ENCODE data around the gene PDE4B.

- no peak for TF ChIP-seq CTCF (IDR thresholded peaks at IDR 0.05)
- no peak for TF ChIP-seq POLR2A (IDR thresholded peaks at IDR 0.05)
These were observed 572.9 kb downstream of the PDE4B start for GRCh38 chr1:66365635-66366034.

Measured in heart left ventricle (tissue), 13 donors.